Left ventricle myocardium inferior (tissue), 1 donor: ENCODE measurements around the gene FOXN1. TPM values are rescaled to one million over a fixed set of nuclear protein-coding genes. Genes with fewer than 3 reads are reported as not detected.

Source experiments
- DNase-seq: peaks from one replicate; pipeline ENCODE4 v3.0.0-alpha.2; 2020
- H3K27ac ChIP-seq: fragments of 200-600 bp; replicated peaks from 2 replicates; pipeline ENCODE4 v1.8.0; 2021
- H3K27me3 ChIP-seq: fragments of 200-600 bp; 2 replicates; pipeline ENCODE4 v1.8.0; 2021; ENCODE audit warnings: low read depth
- H3K36me3 ChIP-seq: fragments of 200-600 bp; 2 replicates; pipeline ENCODE4 v1.8.0; 2021
- H3K4me1 ChIP-seq: fragments of 200-600 bp; 2 replicates; pipeline ENCODE4 v1.8.0; 2021
- H3K4me3 ChIP-seq: fragments of 200-600 bp; 2 replicates; pipeline ENCODE4 v1.8.0; 2021; ENCODE audit warnings: mild to moderate bottlenecking, moderate library complexity
- H3K9me3 ChIP-seq: fragments of 200-600 bp; replicated peaks from 2 replicates; pipeline ENCODE4 v1.8.0; 2021
- intact Hi-C: fragments of 100-400 bp; cut with micrococcal nuclease; formaldehyde crosslinking; loops from one replicate; pipeline ENCODE4 v1.11.0; 2022
- total RNA-seq: library from RNA; stranded (reverse); fragmentation: NEBNext Ultra II Directional; extraction: Animal tissue kit (Norgen Biotek cat#: 25700); gene quantifications from one replicate; pipeline ENCODE4 v1.2.1, GENCODE V29; 2021
- TF ChIP-seq, protein P1 (sequence below): fragments of 200-600 bp; IDR thresholded peaks from 2 replicates; pipeline ENCODE4 v1.8.0; 2021; ENCODE audit warnings: antibody characterized with exemption, mild to moderate bottlenecking, borderline replicate concordance
- donor health status: DM: no; HTN: yes; CAD: no; lungs with severe emphysema.

The FOXN1 gene
- total RNA-seq, 1 donor from 2014 or later, result not detected

DNA sequence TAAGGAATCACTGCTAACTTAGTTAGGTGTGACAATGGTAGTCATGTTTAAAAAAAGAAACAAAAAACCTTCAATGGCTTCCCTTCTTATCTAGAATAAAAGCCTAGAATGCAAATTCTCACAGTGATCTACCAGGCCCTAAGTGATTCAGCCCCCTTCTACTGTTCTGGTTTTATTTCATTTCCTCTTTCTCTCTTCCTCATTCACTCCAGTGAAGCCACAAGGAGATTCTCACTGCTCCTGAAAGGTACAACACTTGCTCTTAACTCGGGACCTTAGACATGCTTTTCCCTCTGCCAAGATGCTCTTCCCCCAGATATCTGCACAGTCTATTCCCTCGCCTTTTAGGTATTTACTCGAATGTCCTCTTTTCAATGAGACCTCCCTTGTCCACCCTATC is 61.5 kb downstream of the FOXN1 start:
- H3K9me3 ChIP-seq, result no peaks in the 10 kb centered on the region
- no peak overlapping the region for H3K4me3 ChIP-seq
- H3K27ac ChIP-seq, result no peak overlapping the region
- no peaks in the 10 kb centered on the region for H3K27me3 ChIP-seq
- TF ChIP-seq, protein P1, sequence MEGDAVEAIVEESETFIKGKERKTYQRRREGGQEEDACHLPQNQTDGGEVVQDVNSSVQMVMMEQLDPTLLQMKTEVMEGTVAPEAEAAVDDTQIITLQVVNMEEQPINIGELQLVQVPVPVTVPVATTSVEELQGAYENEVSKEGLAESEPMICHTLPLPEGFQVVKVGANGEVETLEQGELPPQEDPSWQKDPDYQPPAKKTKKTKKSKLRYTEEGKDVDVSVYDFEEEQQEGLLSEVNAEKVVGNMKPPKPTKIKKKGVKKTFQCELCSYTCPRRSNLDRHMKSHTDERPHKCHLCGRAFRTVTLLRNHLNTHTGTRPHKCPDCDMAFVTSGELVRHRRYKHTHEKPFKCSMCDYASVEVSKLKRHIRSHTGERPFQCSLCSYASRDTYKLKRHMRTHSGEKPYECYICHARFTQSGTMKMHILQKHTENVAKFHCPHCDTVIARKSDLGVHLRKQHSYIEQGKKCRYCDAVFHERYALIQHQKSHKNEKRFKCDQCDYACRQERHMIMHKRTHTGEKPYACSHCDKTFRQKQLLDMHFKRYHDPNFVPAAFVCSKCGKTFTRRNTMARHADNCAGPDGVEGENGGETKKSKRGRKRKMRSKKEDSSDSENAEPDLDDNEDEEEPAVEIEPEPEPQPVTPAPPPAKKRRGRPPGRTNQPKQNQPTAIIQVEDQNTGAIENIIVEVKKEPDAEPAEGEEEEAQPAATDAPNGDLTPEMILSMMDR, result no peak
- no peak for DNase-seq
- intact Hi-C loops, result no loop called here
- peaks cover 37% of the 10 kb centered on the region for H3K4me1 ChIP-seq
- peaks cover 18% of the 10 kb centered on the region for H3K36me3 ChIP-seq

DNA sequence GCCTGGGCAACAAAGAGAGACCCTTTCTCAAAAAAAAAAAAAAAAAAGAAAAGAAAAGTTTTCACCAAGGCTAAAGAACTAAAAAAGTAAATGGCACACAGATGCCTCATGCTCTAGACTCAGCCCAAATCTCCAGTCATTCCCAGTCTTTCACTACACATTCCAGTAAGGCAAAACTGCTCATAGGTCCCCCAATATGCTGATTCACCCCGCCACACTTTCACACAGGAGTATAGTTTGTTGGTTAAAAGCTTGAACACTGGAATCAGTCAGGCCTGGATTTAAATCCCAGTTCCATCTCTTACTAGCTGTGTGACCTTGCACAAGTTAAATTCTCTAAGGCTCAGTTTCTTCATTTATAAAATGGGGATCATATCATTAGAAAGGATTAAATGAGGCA is 63.3 kb downstream of the FOXN1 start:
- Histone ChIP-seq H3K27me3 (no peaks in the 10 kb centered on the region), H3K27ac (no peak overlapping the region), H3K4me3 (no peak overlapping the region), H3K4me1 (peaks cover 47% of the 10 kb centered on the region), H3K36me3 (peaks cover 14% of the 10 kb centered on the region), H3K9me3 (no peaks in the 10 kb centered on the region)
- TF ChIP-seq, protein P1, result no peak
- intact Hi-C loops, result no loop called here
- DNase-seq, result no peak

DNA sequence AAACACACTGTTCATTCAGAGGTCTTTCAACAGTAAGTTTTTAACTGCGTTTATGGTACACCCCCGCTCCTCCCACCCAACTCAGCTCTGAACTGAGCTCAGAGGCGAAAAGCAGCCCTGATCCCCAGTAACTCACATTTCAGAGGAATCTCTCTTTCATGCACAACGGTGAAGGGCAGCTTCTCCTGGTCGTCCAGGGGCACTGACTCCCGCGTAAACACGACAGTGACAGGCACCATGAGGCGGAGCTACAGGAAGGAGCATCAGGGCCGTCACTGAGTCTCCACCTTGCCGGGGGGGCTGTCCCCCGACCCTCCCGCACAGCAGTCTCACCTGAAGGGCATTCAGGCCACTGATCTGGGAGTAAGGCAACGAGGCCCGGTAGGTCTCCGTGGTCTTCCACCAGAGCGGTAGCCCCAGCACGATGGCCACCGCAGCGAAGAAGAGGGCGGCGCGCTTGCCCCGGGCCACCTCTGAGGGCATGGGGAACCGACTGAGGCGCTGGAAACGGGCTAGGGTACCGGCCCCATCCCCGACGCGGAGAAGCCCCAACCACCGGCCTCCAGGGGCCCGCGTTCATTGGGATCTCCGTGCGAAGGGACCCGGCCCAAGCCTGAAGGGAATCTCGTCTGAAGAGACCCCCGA is 64.7 kb downstream of the FOXN1 start:
- Histone ChIP-seq H3K27ac (peak overlapping the region; percentile 84), H3K4me3 (peak overlapping the region; percentile 93), H3K4me1 (peaks cover 57% of the 10 kb centered on the region), H3K27me3 (no peaks in the 10 kb centered on the region), H3K9me3 (no peaks in the 10 kb centered on the region), H3K36me3 (peaks cover 16% of the 10 kb centered on the region)
- TF ChIP-seq, protein P1, result no peak
- DNase-seq, result peak; percentile 25
- intact Hi-C loops, result no loop called here

DNA sequence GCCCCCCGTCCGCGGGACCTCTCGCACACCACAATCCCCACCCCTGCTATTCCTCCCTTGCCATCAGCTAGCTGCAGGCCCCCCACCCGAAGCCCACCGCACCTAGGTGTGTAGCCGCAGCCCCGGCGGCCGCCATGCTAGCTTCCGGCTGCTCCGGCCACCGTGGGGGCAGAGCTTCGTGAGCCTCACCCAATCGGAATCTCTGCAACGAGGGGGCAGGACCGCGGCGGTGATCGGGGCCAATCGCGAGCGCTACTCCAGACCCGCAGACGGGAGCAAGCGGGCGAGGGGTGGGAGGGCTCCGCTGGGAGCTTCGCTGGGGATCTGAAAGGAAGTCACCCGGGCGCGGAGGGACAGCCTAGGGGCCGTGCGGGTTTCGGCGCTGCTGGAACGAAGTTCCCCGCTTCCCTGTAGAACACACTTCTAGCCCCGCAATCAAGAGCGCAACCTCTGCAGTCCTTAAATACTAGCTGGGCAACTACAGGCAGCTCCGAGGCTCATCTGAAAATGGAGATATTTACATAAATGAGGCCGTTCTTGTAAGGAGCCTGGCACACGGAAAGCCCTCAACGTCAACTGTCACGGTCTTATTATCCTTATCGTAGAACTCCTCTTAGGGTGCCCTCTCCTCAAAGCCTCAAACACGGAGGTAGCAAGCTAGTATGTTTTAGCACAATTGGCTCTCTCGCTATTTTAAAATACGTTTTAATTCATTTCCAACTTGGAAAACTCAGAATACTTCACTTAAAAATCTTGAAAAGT is 65.4 kb downstream of the FOXN1 start, which contains the start of gene PIGS:
Gene PIGS (minus strand): TSS at position 164 of the 762 bp plus-strand sequence. CDS start 28 bp downstream, at position 136.
- intact Hi-C loops, result no loop called here
- Histone ChIP-seq H3K27me3 (no peaks in the 10 kb centered on the region), H3K4me3 (peak within 1 kb of the TSS; percentile 93), H3K4me1 (peaks cover 62% of the 10 kb centered on the region), H3K36me3 (peaks cover 14% of the 10 kb centered on the region), H3K27ac (peak within 1 kb of the TSS; percentile 84), H3K9me3 (no peaks in the 10 kb centered on the region)
- TF ChIP-seq, protein P1, result peak; percentile 13
- DNase-seq, result peak; percentile 97

DNA sequence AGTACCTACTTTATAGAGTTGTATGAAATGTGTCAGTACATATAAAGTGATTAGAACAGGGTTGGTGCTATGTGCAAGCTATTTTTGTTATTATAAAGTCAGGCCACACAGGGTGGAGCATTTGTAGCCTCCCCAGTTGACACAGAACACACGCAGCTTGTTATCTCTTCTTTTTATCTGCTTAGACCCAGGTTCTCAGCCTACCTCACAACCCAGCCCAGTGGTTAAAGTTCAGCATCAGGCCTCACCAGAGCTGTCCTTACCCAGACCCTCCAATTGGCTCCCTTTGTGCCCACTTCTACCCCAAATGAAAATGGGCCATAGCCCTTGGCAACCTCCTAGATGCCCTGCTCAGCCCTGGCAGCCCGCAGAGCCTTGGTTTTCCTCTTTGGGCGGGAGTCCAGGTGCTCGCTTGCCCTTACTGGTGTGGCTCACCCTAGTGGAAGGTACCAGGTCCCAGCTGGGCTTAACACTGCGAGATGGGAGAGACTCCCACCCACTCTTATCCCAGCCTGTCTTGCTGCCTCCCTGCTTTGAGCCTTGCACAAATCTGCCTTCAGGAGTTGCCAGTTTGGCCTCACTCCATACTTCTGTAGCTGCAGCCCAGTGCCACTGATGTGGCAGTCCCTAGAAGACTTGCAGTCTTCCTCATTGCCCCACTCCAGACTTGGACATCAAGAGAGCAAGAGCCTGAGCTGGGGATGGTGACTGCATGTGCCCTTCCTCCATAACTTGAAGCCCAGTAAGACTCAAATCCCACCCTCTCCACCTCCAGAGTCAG is 66.3 kb downstream of the FOXN1 start:
- H3K4me1 ChIP-seq, result peaks cover 70% of the 10 kb centered on the region
- intact Hi-C loops, result no loop called here
- no peak for DNase-seq

More for the DNA sequence above, 66.3 kb downstream of the FOXN1 start:
- Histone ChIP-seq H3K9me3 (no peaks in the 10 kb centered on the region), H3K27ac (peak overlapping the region; percentile 84), H3K27me3 (no peaks in the 10 kb centered on the region), H3K36me3 (peaks cover 11% of the 10 kb centered on the region), H3K4me3 (peak overlapping the region; percentile 93)
- TF ChIP-seq, protein P1, result no peak
